ENCODE data around the gene ANKRD44.

The ANKRD44 gene

DNA sequence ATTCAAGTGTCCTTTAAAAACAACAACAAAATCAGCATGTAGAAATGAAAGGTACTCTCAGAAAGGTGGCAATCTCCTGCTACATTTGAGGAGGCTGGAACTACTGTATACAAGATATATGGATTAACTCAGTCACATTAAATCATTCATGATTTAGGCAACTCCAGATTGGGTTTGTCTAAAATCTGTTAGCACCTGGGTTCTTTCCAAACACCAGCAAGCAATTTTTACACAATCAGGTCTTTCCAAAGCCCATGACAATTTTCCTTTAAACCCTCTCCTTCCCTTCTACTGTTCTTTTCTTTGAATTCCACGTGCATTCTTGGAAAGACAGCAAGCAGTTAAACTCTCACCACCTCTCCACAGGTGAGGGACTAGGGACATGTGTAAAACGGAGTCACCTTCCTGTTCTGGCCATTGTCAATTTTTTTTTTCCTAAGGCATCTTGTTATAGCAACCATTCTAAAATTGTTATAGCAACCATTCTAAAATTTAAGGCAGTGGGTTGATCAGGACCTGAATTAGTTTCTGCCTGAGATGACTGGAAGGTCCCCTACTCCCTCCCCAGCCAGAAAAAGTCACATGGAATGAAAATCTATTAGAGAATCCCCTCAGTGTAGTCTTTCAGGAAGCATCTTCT, 113.9 kb downstream of the ANKRD44 start:
- Histone ChIP-seq H3K9me2 (replicated peaks; ENCODE audit: control insufficient read depth, low read length) (no peaks in the 10 kb centered on the region), H3K27me3 (ENCODE audit: control insufficient read depth, low read length) (no peaks in the 10 kb centered on the region), H3K79me2 (ENCODE audit: control insufficient read depth, low read length) (peaks cover 50% of the 10 kb centered on the region), H3K36me3 (ENCODE audit: control insufficient read depth, low read length) (no peaks in the 10 kb centered on the region; the same call in 1 of the 2 replicates), H3K4me3 (ENCODE audit: low read length) (no peak overlapping the region), H3K4me1 (ENCODE audit: control insufficient read depth, low read length) (peaks cover 67% of the 10 kb centered on the region), H3K9me3 (ENCODE audit: control insufficient read depth, insufficient read depth, low read length) (no peaks in the 10 kb centered on the region), H3K4me2 (ENCODE audit: low read length) (no peak overlapping the region), H3F3A (ENCODE audit: control insufficient read depth, insufficient read depth) (peaks cover 16% of the 10 kb centered on the region), H4K20me1 (ENCODE audit: control insufficient read depth, insufficient read depth, low read depth, low read length) (no peaks in the 10 kb centered on the region), H3K27ac (ENCODE audit: low read depth, low read length) (no peak overlapping the region)
- TF ChIP-seq, protein P1, sequence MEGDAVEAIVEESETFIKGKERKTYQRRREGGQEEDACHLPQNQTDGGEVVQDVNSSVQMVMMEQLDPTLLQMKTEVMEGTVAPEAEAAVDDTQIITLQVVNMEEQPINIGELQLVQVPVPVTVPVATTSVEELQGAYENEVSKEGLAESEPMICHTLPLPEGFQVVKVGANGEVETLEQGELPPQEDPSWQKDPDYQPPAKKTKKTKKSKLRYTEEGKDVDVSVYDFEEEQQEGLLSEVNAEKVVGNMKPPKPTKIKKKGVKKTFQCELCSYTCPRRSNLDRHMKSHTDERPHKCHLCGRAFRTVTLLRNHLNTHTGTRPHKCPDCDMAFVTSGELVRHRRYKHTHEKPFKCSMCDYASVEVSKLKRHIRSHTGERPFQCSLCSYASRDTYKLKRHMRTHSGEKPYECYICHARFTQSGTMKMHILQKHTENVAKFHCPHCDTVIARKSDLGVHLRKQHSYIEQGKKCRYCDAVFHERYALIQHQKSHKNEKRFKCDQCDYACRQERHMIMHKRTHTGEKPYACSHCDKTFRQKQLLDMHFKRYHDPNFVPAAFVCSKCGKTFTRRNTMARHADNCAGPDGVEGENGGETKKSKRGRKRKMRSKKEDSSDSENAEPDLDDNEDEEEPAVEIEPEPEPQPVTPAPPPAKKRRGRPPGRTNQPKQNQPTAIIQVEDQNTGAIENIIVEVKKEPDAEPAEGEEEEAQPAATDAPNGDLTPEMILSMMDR (IDR thresholded peaks at IDR 0.05; ENCODE audit: low read depth, low read length, poor library complexity, severe bottlenecking): no peak
- TF ChIP-seq EZH2phosphoT487 (IDR thresholded peaks at IDR 0.05; ENCODE audit: borderline replicate concordance, low read length): no peak

DNA sequence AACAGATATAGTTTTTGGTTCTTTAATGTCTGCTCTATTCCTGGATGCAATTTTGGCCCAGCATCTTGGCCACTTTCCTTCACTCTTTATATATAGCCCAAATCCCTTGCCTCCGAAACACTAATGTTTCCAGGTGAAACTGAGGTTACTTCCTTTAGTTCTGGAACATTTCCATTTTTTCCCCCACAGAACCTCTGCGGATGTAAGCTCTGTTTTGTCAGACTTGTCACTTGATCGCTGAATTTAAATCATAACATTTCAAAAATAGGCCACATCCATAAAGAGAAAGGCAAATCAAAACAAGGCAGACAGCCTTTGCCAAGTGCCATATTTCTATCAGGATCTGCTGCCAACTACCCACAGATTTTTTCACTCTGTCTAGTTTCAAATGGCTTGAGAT, 115.1 kb downstream of the ANKRD44 start:
- Histone ChIP-seq H3K27me3 (ENCODE audit: control insufficient read depth, low read length) (no peaks in the 10 kb centered on the region), H3F3A (ENCODE audit: control insufficient read depth, insufficient read depth) (peaks cover 11% of the 10 kb centered on the region), H3K36me3 (ENCODE audit: control insufficient read depth, low read length) (no peaks in the 10 kb centered on the region; the same call in 1 of the 2 replicates), H3K79me2 (ENCODE audit: control insufficient read depth, low read length) (peaks cover 59% of the 10 kb centered on the region), H3K4me3 (ENCODE audit: low read length) (no peak overlapping the region), H4K20me1 (ENCODE audit: control insufficient read depth, insufficient read depth, low read depth, low read length) (no peaks in the 10 kb centered on the region), H3K4me2 (ENCODE audit: low read length) (no peak overlapping the region), H3K4me1 (ENCODE audit: control insufficient read depth, low read length) (peaks cover 65% of the 10 kb centered on the region), H3K27ac (ENCODE audit: low read depth, low read length) (no peak overlapping the region), H3K9me2 (replicated peaks; ENCODE audit: control insufficient read depth, low read length) (no peaks in the 10 kb centered on the region), H3K9me3 (ENCODE audit: control insufficient read depth, insufficient read depth, low read length) (no peaks in the 10 kb centered on the region)
- TF ChIP-seq, protein P1 (IDR thresholded peaks at IDR 0.05; ENCODE audit: low read depth, low read length, poor library complexity, severe bottlenecking): no peak
- no peak for TF ChIP-seq EZH2phosphoT487 (IDR thresholded peaks at IDR 0.05; ENCODE audit: borderline replicate concordance, low read length)

DNA sequence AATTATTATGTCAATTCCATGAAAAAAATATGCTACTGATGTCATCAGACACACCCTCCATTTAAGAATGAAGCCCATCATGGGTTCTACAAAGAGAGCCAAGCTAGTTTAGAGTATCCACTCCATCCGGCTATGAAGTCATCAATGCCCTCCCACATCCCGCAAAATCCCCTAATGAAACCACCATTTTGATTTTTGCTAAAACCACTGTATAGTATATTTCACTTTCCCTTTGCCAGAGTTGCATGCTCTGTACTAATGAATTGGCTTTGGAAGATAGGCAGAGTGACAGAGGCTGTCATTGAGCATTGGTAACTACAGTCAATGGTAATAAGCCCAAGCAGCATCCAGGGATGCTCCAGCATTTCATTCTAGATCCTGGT, 118.6 kb downstream of the ANKRD44 start:
- Histone ChIP-seq H3K79me2 (ENCODE audit: control insufficient read depth, low read length) (peaks cover 52% of the 10 kb centered on the region), H3K4me2 (ENCODE audit: low read length) (peak overlapping the region; percentile 43), H3K27me3 (ENCODE audit: control insufficient read depth, low read length) (no peaks in the 10 kb centered on the region), H3K4me3 (ENCODE audit: low read length) (peak overlapping the region; percentile 12; the same call in 1 of the 2 replicates), H3K4me1 (ENCODE audit: control insufficient read depth, low read length) (peaks cover 31% of the 10 kb centered on the region), H3K9me3 (ENCODE audit: control insufficient read depth, insufficient read depth, low read length) (no peaks in the 10 kb centered on the region), H3K9me2 (replicated peaks; ENCODE audit: control insufficient read depth, low read length) (no peaks in the 10 kb centered on the region), H3F3A (ENCODE audit: control insufficient read depth, insufficient read depth) (peaks cover 3% of the 10 kb centered on the region), H3K36me3 (ENCODE audit: control insufficient read depth, low read length) (peaks cover 2% of the 10 kb centered on the region), H4K20me1 (ENCODE audit: control insufficient read depth, insufficient read depth, low read depth, low read length) (no peaks in the 10 kb centered on the region), H3K27ac (ENCODE audit: low read depth, low read length) (no peak overlapping the region)
- TF ChIP-seq, protein P1 (IDR thresholded peaks at IDR 0.05; ENCODE audit: low read depth, low read length, poor library complexity, severe bottlenecking): no peak
- no peak for TF ChIP-seq EZH2phosphoT487 (IDR thresholded peaks at IDR 0.05; ENCODE audit: borderline replicate concordance, low read length)

Measured in DOHH2 (cell line).